ENCODE data around the gene LYPD4. TPM values are rescaled to one million over a fixed set of nuclear protein-coding genes. Genes with fewer than 3 reads are reported as not detected.
"Not testable (repeated sequence)": the region's sequence is repeated elsewhere in the genome, so short reads cannot be mapped to it uniquely, and the experiment has no call there.

The LYPD4 gene
- total RNA-seq, 4 donors from 2014 or later: not detected

DNA sequence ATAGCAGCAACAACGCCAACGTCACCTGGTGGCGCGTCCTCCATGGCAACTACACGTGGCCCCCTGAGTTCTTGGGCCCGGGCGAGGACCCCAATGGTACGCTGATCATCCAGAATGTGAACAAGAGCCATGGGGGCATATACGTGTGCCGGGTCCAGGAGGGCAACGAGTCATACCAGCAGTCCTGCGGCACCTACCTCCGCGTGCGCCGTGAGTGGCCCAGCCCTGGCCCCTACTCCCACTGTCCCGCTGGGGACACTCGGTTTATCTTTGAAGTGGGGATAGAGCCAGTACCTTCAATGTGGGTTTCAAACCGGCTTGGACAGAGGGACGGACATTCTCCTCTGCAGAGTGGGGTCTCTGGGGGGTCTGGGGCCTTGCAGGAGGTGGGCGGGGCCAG is 34.6 kb upstream of the LYPD4 start:
- Histone ChIP-seq H3K27ac (no peak overlapping the region), H3K4me3 (replicated peaks in 1 of 3) (no peak overlapping the region), H3K9me3 (no peaks in the 10 kb centered on the region), H3K4me1 (no peaks in the 10 kb centered on the region), H3K27me3 (no peaks in the 10 kb centered on the region), H3K36me3 (no peaks in the 10 kb centered on the region)
- WGBS, 2 donors: 76 to 95% methylated on average over 10 to 12 of the region's 21 CpGs
- TF ChIP-seq POLR2A (IDR thresholded peaks at IDR 0.05): no peak
- TF ChIP-seq, protein P1, sequence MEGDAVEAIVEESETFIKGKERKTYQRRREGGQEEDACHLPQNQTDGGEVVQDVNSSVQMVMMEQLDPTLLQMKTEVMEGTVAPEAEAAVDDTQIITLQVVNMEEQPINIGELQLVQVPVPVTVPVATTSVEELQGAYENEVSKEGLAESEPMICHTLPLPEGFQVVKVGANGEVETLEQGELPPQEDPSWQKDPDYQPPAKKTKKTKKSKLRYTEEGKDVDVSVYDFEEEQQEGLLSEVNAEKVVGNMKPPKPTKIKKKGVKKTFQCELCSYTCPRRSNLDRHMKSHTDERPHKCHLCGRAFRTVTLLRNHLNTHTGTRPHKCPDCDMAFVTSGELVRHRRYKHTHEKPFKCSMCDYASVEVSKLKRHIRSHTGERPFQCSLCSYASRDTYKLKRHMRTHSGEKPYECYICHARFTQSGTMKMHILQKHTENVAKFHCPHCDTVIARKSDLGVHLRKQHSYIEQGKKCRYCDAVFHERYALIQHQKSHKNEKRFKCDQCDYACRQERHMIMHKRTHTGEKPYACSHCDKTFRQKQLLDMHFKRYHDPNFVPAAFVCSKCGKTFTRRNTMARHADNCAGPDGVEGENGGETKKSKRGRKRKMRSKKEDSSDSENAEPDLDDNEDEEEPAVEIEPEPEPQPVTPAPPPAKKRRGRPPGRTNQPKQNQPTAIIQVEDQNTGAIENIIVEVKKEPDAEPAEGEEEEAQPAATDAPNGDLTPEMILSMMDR (IDR thresholded peaks at IDR 0.05): no peak
- intact Hi-C loops (cut with DNase I): no loop called here
- no peak for DNase-seq

DNA sequence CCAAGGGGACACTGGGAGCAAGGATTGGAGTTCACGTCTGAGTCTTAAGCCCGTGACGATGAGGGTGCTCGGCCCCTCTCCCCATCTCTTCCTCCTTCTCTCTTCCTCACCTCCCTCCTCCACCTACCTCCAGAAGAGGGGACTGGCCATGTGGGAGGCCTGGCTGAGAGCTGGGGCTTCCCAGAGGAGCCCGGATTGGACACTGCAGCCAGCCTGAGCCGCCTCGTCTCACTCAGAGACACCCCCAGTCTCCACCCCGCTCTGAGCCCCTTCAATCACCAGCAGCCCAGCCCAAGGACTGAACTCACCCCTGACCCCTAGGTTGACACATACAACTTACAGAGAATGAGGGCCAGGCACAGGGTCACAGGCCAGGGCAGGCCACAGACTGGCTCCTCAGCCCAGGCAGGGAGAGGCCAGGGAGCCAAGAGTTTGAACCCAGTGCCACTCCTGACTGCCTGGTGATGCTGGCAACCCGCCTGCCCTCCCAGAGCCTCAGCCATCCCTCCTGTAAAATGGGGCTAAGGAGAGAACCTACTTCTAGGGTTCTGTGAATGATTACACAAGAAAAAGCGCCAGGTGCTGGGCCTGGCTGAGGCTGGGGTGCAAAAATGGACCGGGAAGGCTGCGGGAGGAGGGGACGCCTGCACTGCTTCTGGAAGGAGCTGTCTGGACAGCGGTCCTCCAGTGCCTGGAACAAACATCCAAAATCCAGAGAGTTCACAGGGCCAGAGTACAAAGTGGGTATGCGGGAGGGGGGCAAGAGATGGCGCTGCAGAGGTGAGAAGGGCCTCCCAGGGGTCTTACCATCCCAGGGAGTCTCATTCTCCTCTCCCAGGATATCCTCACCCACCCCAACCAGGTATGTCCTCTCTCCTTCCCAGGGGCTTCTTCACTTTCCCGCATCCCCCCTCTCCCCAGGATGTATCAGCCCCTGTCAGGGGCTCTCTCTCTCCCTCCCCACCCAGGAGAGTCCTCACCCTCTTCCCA is 33.7 kb upstream of the LYPD4 start:
- WGBS, 2 donors: 72 to 80% methylated on average over 17 of the region's 17 CpGs
- no peaks in the 10 kb centered on the region for H3K27me3 ChIP-seq
- H3K27ac ChIP-seq: no peak overlapping the region
- no peak for DNase-seq
- no peak overlapping the region for H3K4me3 ChIP-seq (replicated peaks in 1 of 3)
- H3K9me3 ChIP-seq: no peaks in the 10 kb centered on the region
- no peak for TF ChIP-seq POLR2A (IDR thresholded peaks at IDR 0.05)
- TF ChIP-seq, protein P1 (IDR thresholded peaks at IDR 0.05): no peak
- no peaks in the 10 kb centered on the region for H3K4me1 ChIP-seq
- intact Hi-C loops (cut with DNase I): no loop called here
- H3K36me3 ChIP-seq: no peaks in the 10 kb centered on the region

DNA sequence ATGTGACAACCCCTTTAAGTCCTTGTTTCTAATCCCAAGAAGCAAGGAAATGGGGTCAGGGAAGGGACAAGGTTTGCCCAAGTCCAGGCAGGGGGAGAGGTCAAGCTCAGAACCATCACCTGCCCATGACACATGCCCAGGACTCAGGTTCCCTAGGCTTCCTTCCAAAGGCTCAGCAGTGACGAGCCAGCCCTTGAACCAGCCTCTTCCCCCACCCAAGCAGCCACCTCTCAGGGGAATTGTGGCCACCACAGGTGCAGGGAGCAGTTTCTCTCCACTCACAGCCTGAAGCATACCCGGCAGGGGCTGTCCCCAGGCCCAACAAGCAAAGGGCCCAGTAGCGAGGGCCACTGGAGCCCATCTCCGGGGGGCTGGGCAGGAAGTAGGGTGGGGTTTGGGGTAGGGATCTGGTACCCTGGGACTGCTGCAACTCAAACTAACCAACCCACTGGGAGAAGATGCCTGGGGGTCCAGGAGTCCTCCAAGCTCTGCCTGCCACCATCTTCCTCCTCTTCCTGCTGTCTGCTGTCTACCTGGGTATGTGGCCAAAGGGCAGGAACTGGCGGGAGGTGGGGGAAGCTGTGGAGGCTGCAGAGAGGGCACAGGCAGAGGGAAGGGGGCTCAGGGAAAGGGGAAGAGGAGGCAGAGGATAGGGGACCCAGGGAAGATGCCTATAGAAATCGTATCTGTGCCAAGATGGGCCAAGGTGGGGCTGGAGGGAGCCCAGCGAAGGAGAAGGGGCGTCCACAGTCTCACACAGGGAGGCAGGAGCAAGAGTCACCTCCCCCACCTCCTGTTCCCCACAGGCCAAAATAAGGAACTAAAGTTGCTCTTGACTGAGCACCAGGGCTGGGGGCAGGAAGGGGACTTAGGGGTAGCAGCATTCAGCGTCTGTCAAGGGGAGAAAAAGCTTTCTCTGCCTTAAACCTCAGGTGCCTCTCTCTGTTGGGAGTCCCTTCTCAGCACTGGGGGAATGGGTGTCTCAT is 32.7 kb upstream of the LYPD4 start, which contains the start of gene CD79A:
Gene CD79A (plus strand): TSS at position 433 of the 986 bp plus-strand sequence. CDS start 26 bp downstream, at position 459.
- intact Hi-C loops (cut with DNase I): no loop called here
- Histone ChIP-seq H3K9me3 (no peaks in the 10 kb centered on the region), H3K27me3 (no peaks in the 10 kb centered on the region), H3K27ac (no peak within 1 kb of the TSS), H3K4me1 (no peaks in the 10 kb centered on the region), H3K36me3 (no peaks in the 10 kb centered on the region), H3K4me3 (replicated peaks in 1 of 3) (no peak within 1 kb of the TSS)
- no peak for DNase-seq
- no peak for TF ChIP-seq POLR2A (IDR thresholded peaks at IDR 0.05)
- TF ChIP-seq, protein P1 (IDR thresholded peaks at IDR 0.05): no peak
- WGBS, 2 donors: 67 to 68% methylated on average over 6 to 9 of the region's 9 CpGs

DNA sequence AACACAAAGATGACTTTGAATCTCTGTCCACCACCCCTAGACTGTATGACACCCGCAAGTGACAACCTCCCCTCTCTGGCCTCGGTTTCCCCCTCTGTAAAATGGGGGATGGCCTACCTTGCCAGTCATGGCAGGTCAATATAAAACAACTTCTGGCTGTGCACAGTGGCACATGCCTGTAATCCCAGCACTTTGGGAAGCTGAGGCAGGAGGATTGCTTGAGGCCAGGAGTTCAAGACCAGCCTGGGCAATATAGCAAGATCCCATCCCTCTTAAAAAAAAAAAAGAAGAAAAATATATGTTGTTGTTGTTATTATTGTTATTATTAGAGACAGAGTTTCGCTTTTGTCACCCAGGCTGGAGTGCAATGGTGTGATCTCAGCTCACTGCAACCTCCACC is 31.5 kb upstream of the LYPD4 start:
- H3K27ac ChIP-seq; H3K27me3 ChIP-seq; H3K4me3 ChIP-seq (replicated peaks in 1 of 3); intact Hi-C loops (cut with DNase I); H3K4me1 ChIP-seq; H3K9me3 ChIP-seq; DNase-seq: not testable (repeated sequence)
- WGBS, 2 donors: 80 to 89% methylated on average over 3 of the region's 3 CpGs
- peaks cover 10 to 12% of the 10 kb centered on the region in 2 donors for H3K36me3 ChIP-seq

All from thyroid gland (tissue), 4 donors.